Caco-2 (cell line): ENCODE measurements around the gene ANKRD28. TPM values are rescaled to one million over a fixed set of nuclear protein-coding genes. Genes with fewer than 3 reads are reported as not detected.

ENCODE experiments used
- BruUV-seq: library from RNA; stranded (reverse); fragments of 400-500 nt; replicated peaks from 2 replicates; lab custom pipeline; 2021; lab: Mats Ljungman, UMichigan
- CTCF ChIA-PET: fragments of 300-600 bp; sonication (Branson Sonifier 250); formaldehyde crosslinking; loops from one replicate; lab custom pipeline; 2022; ENCODE audit warnings: antibody characterized with exemption; lab: Charles Lee
- POLR2A ChIA-PET: fragments of 300-600 bp; sonication (Branson Sonifier 250); formaldehyde crosslinking; loops from one replicate; lab custom pipeline; 2022; ENCODE audit warnings: antibody characterized with exemption; lab: Charles Lee
- DNase-seq, 2 experiments: peaks; one replicate each; pipeline versions ENCODE4 v3.0.0 to v3.0.0-alpha.2; 2020 to 2022
- H3K27me3 ChIP-seq: replicated peaks from 2 replicates; pipeline ENCODE4 v1.6.0; 2011; ENCODE audit warnings: low read length; ENCODE audit not compliant: control insufficient read depth, insufficient read depth
- H3K36me3 ChIP-seq: 2 replicates; pipeline ENCODE4 v1.5.1; 2011; ENCODE audit warnings: low read length; ENCODE audit not compliant: control insufficient read depth, insufficient read depth
- H3K4me1 ChIP-seq: fragments of 250-450 bp; sonication (Bioruptor Pico); 2 replicates; pipeline ENCODE4 v1.5.1; 2020; ENCODE audit warnings: mild to moderate bottlenecking
- H3K4me3 ChIP-seq: 2 replicates; pipeline ENCODE4 v1.5.1; 2011; ENCODE audit warnings: low read depth, mild to moderate bottlenecking, control low read depth, low read length
- H3K9me3 ChIP-seq: fragments of 250-450 bp; sonication (Bioruptor Pico); 2 replicates; pipeline ENCODE4 v1.5.1; 2020; ENCODE audit warnings: mild to moderate bottlenecking, moderate library complexity
- H3K27ac Mint-ChIP-seq: one replicate; pipeline ENCODE4 v1.8.0; 2022; ENCODE audit warnings: mixed read lengths; ENCODE audit not compliant: unreplicated experiment
- H3K27me3 Mint-ChIP-seq: one replicate; pipeline ENCODE4 v1.8.0; 2022; ENCODE audit warnings: mixed read lengths; ENCODE audit not compliant: insufficient read depth, unreplicated experiment
- H3K36me3 Mint-ChIP-seq: one replicate; pipeline ENCODE4 v1.8.0; 2022; ENCODE audit warnings: mild to moderate bottlenecking, mixed read lengths; ENCODE audit not compliant: insufficient read depth, unreplicated experiment
- H3K4me1 Mint-ChIP-seq: one replicate; pipeline ENCODE4 v1.8.0; 2022; ENCODE audit warnings: low read depth, mixed read lengths; ENCODE audit not compliant: unreplicated experiment
- H3K4me3 Mint-ChIP-seq: one replicate; pipeline ENCODE4 v1.8.0; 2022; ENCODE audit warnings: mild to moderate bottlenecking, moderate library complexity, mixed read lengths; ENCODE audit not compliant: unreplicated experiment
- H3K9me3 Mint-ChIP-seq: one replicate; pipeline ENCODE4 v1.8.0; 2022; ENCODE audit warnings: mixed read lengths; ENCODE audit not compliant: unreplicated experiment
- intact Hi-C: fragments of 100-400 bp; cut with micrococcal nuclease; formaldehyde crosslinking; loops from one replicate; pipeline ENCODE4 v1.10.0; 2022; ENCODE audit not compliant: unreplicated experiment
- total RNA-seq: library from RNA; stranded (reverse); gene quantifications from 2 replicates; pipeline ENCODE4 v1.2.3, GENCODE V29; 2022
- TF ChIP-seq, protein P1 (sequence below), 2 experiments: fragments of 200-600 bp in 1 of 2; IDR thresholded peaks; 1 replicate in 1 of 2; 2 replicates in 1 of 2; pipeline versions ENCODE4 v1.5.1 to v1.8.0; 2011 to 2022; ENCODE audit warnings: antibody characterized with exemption in 1 of 2, control low read depth in 1 of 2, inconsistent platforms in 1 of 2, low read depth in 1 of 2, low read length in 1 of 2, mild to moderate bottlenecking in 1 of 2, moderate library complexity in 1 of 2; ENCODE audit not compliant: insufficient read depth in 1 of 2, severe bottlenecking in 1 of 2, unreplicated experiment in 1 of 2

ANKRD28 gene
- total RNA-seq, 1 experiment from 2014 or later: 37.2 TPM

DNA sequence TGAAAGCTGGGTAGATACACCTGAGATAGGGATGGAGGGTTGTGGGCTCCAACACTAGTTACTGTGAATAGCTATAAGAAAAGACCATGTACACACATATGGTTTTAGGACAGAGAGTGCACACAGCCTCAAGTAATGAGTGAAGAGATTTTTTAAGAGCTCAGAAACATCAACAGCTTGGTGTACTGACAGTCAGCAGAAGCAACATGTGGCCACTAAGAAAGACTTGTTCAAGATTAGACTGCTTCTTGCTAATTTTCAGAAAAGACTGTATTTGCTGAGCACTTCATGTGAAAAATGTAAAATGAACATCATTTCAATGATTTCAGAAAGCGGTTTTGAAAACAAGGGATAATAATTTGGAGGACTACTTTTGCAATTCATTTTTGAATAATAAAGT lies 10.3 kb downstream of the ANKRD28 start:
- DNase-seq: no peak
- Mint-ChIP-seq H3K4me3 (no peak overlapping the region), H3K36me3 (peaks cover 11% of the 10 kb centered on the region), H3K4me1 (peaks cover 7% of the 10 kb centered on the region), H3K9me3 (peaks cover 10% of the 10 kb centered on the region), H3K27ac (no peak overlapping the region), H3K27me3 (no peaks in the 10 kb centered on the region)
- Histone ChIP-seq H3K36me3 (no peaks in the 10 kb centered on the region), H3K4me3 (no peak overlapping the region), H3K9me3 (no peaks in the 10 kb centered on the region), H3K4me1 (no peaks in the 10 kb centered on the region), H3K27me3 (no peaks in the 10 kb centered on the region)
- TF ChIP-seq, protein P1, sequence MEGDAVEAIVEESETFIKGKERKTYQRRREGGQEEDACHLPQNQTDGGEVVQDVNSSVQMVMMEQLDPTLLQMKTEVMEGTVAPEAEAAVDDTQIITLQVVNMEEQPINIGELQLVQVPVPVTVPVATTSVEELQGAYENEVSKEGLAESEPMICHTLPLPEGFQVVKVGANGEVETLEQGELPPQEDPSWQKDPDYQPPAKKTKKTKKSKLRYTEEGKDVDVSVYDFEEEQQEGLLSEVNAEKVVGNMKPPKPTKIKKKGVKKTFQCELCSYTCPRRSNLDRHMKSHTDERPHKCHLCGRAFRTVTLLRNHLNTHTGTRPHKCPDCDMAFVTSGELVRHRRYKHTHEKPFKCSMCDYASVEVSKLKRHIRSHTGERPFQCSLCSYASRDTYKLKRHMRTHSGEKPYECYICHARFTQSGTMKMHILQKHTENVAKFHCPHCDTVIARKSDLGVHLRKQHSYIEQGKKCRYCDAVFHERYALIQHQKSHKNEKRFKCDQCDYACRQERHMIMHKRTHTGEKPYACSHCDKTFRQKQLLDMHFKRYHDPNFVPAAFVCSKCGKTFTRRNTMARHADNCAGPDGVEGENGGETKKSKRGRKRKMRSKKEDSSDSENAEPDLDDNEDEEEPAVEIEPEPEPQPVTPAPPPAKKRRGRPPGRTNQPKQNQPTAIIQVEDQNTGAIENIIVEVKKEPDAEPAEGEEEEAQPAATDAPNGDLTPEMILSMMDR (IDR thresholded peaks at IDR 0.05; ENCODE audit: insufficient read depth in 1 of 2, low read depth in 1 of 2, low read length in 1 of 2, severe bottlenecking in 1 of 2, unreplicated experiment in 1 of 2): no peak
- POLR2A ChIA-PET: no interaction called here
- BruUV-seq: no TSS peak
- intact Hi-C loops: no loop called here
- CTCF ChIA-PET: no interaction called here

DNA sequence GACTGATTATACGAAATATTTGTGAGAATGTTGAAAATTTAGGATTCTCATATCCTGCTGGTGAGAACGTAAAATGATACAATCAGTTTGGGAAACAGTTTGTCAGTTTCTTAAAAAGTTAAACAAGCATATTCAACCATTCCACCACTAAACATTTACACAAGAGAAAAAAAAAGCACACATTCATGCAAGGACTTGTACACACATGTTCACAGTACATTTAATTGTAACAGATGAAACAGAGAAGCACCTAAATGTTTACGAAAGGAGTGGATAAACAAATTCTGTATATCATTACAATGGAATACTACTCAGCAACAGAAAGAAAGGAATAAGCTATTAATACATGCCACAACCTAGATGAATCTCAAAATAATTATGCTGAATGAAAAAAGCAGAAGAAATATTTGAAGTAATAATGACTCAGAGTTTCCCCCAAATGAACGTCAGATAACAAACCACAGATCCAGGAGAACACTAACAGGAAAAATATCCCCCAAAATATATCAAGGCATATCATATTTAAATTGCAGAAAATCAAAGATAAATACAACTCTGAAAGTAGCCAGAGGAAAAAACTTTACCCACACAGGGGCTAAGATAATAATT lies 14.3 kb downstream of the ANKRD28 start:
- CTCF ChIA-PET: no interaction called here
- H3K27ac Mint-ChIP-seq: no peak overlapping the region
- POLR2A ChIA-PET: no interaction called here

DNA sequence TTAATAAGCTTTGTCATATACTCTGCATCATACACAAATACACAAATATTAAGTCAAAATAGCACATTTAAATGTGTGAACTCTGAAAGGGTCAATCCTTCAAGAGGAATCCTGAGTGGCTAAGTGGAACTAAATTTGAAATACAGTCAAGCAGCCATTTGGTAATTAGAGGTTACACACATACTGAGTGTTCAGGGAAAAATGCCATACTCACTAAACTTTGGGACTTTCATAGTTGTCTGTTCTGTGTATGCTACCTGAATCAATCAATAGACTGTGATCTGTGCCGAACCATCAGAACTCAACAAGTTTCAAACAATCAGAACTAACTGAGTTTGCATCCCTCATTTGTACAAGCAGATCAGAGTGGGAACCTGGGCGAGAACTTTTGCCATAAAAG lies 15.3 kb downstream of the ANKRD28 start:
- ChIA-PET CTCF (no interaction called here), POLR2A (no interaction called here)
- no peak for DNase-seq
- H3K4me3 ChIP-seq: no peak overlapping the region
- peaks cover 13% of the 10 kb centered on the region for H3K4me1 Mint-ChIP-seq
- no TSS peak for BruUV-seq
- H3K27me3 Mint-ChIP-seq: no peaks in the 10 kb centered on the region
- no peaks in the 10 kb centered on the region for H3K27me3 ChIP-seq
- H3K4me3 Mint-ChIP-seq: no peak overlapping the region
- H3K4me1 ChIP-seq: no peaks in the 10 kb centered on the region
- no peaks in the 10 kb centered on the region for H3K36me3 ChIP-seq
- H3K9me3 Mint-ChIP-seq: no peaks in the 10 kb centered on the region
- no peak overlapping the region for H3K27ac Mint-ChIP-seq
- TF ChIP-seq, protein P1 (IDR thresholded peaks at IDR 0.05; ENCODE audit: insufficient read depth in 1 of 2, low read depth in 1 of 2, low read length in 1 of 2, severe bottlenecking in 1 of 2, unreplicated experiment in 1 of 2): no peak
- peaks cover 5% of the 10 kb centered on the region for H3K36me3 Mint-ChIP-seq
- intact Hi-C loops: no loop called here
- no peaks in the 10 kb centered on the region for H3K9me3 ChIP-seq

More for the DNA sequence above, 14.3 kb downstream of the ANKRD28 start:
- peaks cover 5% of the 10 kb centered on the region for H3K36me3 Mint-ChIP-seq
- Histone ChIP-seq H3K9me3 (no peaks in the 10 kb centered on the region), H3K4me1 (no peaks in the 10 kb centered on the region), H3K4me3 (no peak overlapping the region), H3K36me3 (no peaks in the 10 kb centered on the region), H3K27me3 (no peaks in the 10 kb centered on the region)
- DNase-seq: no peak
- BruUV-seq: no TSS peak
- H3K9me3 Mint-ChIP-seq: no peaks in the 10 kb centered on the region
- H3K4me1 Mint-ChIP-seq: peaks cover 10% of the 10 kb centered on the region
- H3K27me3 Mint-ChIP-seq: no peaks in the 10 kb centered on the region
- intact Hi-C loops: no loop called here
- TF ChIP-seq, protein P1 (IDR thresholded peaks at IDR 0.05; ENCODE audit: insufficient read depth in 1 of 2, low read depth in 1 of 2, low read length in 1 of 2, severe bottlenecking in 1 of 2, unreplicated experiment in 1 of 2): no peak
- H3K4me3 Mint-ChIP-seq: no peak overlapping the region
